ENCODE results near the gene UBXN6.

UBXN6 gene

GRCh38 chr19:4491446-4491845 lies 33.9 kb upstream of the UBXN6 start:
- TF ChIP-seq SIN3A (IDR thresholded peaks at IDR 0.05; ENCODE audit: borderline replicate concordance, insufficient read depth, low read length) (no peak), FOXP2 (optimal IDR thresholded peaks at IDR 0.05; ENCODE audit: borderline replicate concordance, extremely low read depth, extremely low read length, insufficient read depth) (no peak), TAF1 (IDR thresholded peaks at IDR 0.05; ENCODE audit: borderline replicate concordance, insufficient read depth, low read length) (no peak), REST (IDR thresholded peaks at IDR 0.05; ENCODE audit: insufficient read depth in 1 of 2, low read depth in 2 of 2, low read length in 2 of 2) (no peak), POLR2AphosphoS5 (IDR thresholded peaks at IDR 0.05; ENCODE audit: low read depth, low read length) (no peak)

- TF ChIP-seq POLR2AphosphoS5 (IDR thresholded peaks at IDR 0.05; ENCODE audit: low read depth, low read length) (no peak), TAF1 (IDR thresholded peaks at IDR 0.05; ENCODE audit: borderline replicate concordance, insufficient read depth, low read length) (no peak), SIN3A (IDR thresholded peaks at IDR 0.05; ENCODE audit: borderline replicate concordance, insufficient read depth, low read length) (no peak), REST (IDR thresholded peaks at IDR 0.05; ENCODE audit: insufficient read depth in 1 of 2, low read depth in 2 of 2, low read length in 2 of 2) (no peak), FOXP2 (optimal IDR thresholded peaks at IDR 0.05; ENCODE audit: borderline replicate concordance, extremely low read depth, extremely low read length, insufficient read depth) (no peak)
Measured at GRCh38 chr19:4488496-4488895, 30.9 kb upstream of the UBXN6 start.

GRCh38 chr19:4487572-4487971 lies 30.0 kb upstream of the UBXN6 start:
- TF ChIP-seq REST (IDR thresholded peaks at IDR 0.05; ENCODE audit: insufficient read depth in 1 of 2, low read depth in 2 of 2, low read length in 2 of 2) = no peak
- TF ChIP-seq SIN3A (IDR thresholded peaks at IDR 0.05; ENCODE audit: borderline replicate concordance, insufficient read depth, low read length) = no peak
- TF ChIP-seq POLR2AphosphoS5 (IDR thresholded peaks at IDR 0.05; ENCODE audit: low read depth, low read length) = no peak
- no peak for TF ChIP-seq FOXP2 (optimal IDR thresholded peaks at IDR 0.05; ENCODE audit: borderline replicate concordance, extremely low read depth, extremely low read length, insufficient read depth)

GRCh38 chr19:4483385-4483784 lies 25.8 kb upstream of the UBXN6 start:
- TF ChIP-seq SIN3A (IDR thresholded peaks at IDR 0.05; ENCODE audit: borderline replicate concordance, insufficient read depth, low read length) = no peak
- TF ChIP-seq POLR2AphosphoS5 (IDR thresholded peaks at IDR 0.05; ENCODE audit: low read depth, low read length) = no peak
- TF ChIP-seq REST (IDR thresholded peaks at IDR 0.05; ENCODE audit: insufficient read depth in 1 of 2, low read depth in 2 of 2, low read length in 2 of 2) = no peak
- TF ChIP-seq FOXP2 (optimal IDR thresholded peaks at IDR 0.05; ENCODE audit: borderline replicate concordance, extremely low read depth, extremely low read length, insufficient read depth) = no peak
- no peak for TF ChIP-seq TAF1 (IDR thresholded peaks at IDR 0.05; ENCODE audit: borderline replicate concordance, insufficient read depth, low read length)
